RWPE1 (cell line): ENCODE data around the gene BLZF1.
"Not testable (repeated sequence)": the region's sequence is repeated elsewhere in the genome, so short reads cannot be mapped to it uniquely, and the experiment has no call there.

Experiments used
- CTCF ChIA-PET: fragments of 350-600 bp; sonication (Branson Sonifier 250); formaldehyde crosslinking; extraction: SDS; loops from one replicate; lab custom pipeline; 2021; lab: Yijun Ruan, JAX
- POLR2A ChIA-PET: fragments of 400-600 bp; formaldehyde crosslinking; extraction: SDS; loops from one replicate; lab custom pipeline; 2020; ENCODE audit warnings: antibody characterized with exemption; ENCODE audit not compliant: low non-redundant PET; lab: Yijun Ruan, JAX
- DNase-seq: peaks from one replicate; pipeline ENCODE4 v3.0.0; 2012; ENCODE audit warnings: low spot score
- H3K27ac ChIP-seq: fragments of 450-650 bp; 2 replicates; pipeline ENCODE4 v1.5.1; 2017
- TF ChIP-seq, protein P1 (sequence below): fragments of 450-650 bp; conservative IDR thresholded peaks from 2 replicates; pipeline ENCODE4 v1.5.1; 2017; ENCODE audit warnings: low read depth, mild to moderate bottlenecking

The BLZF1 gene

DNA sequence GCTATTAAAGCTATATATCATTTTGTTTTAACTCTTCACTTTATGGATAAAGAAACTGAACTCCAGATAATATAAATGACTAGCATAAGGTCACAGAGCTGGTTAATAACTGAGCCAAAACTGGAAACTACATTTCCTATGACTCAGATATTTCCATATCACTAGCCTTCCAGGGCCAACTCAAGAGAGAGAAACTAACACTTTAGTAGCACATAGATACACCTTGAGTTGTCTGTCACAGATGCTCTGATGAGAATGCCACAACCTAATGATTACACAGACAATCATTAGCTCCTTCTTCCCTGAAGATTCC, 41.1 kb upstream of the BLZF1 start:
- CTCF ChIA-PET, result no interaction called here
- no peak overlapping the region for H3K27ac ChIP-seq
- TF ChIP-seq, protein P1, sequence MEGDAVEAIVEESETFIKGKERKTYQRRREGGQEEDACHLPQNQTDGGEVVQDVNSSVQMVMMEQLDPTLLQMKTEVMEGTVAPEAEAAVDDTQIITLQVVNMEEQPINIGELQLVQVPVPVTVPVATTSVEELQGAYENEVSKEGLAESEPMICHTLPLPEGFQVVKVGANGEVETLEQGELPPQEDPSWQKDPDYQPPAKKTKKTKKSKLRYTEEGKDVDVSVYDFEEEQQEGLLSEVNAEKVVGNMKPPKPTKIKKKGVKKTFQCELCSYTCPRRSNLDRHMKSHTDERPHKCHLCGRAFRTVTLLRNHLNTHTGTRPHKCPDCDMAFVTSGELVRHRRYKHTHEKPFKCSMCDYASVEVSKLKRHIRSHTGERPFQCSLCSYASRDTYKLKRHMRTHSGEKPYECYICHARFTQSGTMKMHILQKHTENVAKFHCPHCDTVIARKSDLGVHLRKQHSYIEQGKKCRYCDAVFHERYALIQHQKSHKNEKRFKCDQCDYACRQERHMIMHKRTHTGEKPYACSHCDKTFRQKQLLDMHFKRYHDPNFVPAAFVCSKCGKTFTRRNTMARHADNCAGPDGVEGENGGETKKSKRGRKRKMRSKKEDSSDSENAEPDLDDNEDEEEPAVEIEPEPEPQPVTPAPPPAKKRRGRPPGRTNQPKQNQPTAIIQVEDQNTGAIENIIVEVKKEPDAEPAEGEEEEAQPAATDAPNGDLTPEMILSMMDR, result no peak
- POLR2A ChIA-PET, result no interaction called here
- DNase-seq, result peak; percentile 6

DNA sequence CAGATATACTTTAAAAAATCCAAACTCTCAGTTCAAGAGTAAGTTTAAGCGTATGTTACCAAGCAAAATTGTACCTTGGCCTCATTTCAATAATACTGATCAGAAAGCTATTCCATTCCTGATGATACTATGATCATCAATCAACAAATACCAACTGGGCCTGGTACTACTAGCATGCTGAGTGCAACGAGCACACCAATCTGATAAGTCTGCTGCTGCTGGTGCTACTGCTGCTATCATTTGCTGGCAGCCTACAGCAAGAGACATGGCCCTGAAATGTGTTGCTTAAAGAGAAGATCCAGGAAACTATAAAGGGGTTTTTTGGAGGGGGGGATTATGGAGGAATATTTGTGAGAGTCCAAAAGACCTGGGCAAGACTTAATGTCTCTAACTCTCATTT, 40.1 kb upstream of the BLZF1 start:
- TF ChIP-seq, protein P1, result no peak
- DNase-seq, result no peak
- CTCF ChIA-PET, result no interaction called here
- H3K27ac ChIP-seq, result no peak overlapping the region
- POLR2A ChIA-PET, result no interaction called here

DNA sequence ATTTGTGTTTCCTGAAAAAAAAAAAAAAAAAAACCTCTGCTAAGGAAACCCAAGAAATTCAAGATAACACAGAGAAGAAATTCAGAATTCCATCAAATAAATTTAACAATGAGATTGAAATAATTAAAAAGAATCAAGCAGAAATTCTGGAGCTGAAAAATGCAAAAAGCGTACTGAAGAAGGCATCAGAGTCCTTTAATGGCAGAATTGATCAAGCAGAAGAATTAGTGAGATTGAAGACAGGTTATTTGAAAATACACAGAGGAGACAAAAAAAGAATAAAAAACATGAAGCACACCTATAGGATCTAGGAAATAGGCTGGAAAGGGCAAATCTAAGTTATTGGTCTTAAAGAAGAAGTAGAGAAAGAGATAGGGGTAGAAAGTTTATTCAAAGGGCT, 38.6 kb upstream of the BLZF1 start:
- TF ChIP-seq, protein P1, result no peak
- DNase-seq, result no peak
- ChIA-PET CTCF (interaction anchor here (0.6 to 0.7 kb wide), 2 partner anchors 130 to 134 kb away, joined by 3 to 7 read pairs; no protein-coding TSS in a partner anchor), POLR2A (no interaction called here)
- no peak overlapping the region for H3K27ac ChIP-seq

DNA sequence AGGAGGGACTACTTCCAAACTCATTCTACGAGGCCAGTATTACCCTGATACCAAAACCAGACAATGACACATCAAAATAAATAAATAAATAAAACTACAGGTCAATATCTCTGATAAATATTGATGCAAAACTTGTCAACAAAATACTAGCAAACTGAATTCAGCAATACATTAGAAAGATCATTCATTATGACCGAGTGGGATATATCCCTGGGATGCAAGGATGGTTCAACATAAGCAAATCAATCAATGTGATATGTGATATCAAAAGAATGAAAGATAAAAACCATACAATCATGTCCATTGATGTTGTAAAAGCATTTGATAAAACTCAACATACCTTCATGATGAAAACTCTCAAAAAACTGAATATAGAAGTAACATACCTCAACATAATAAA, 37.1 kb upstream of the BLZF1 start:
- CTCF ChIA-PET, result interaction anchor here (1.4 kb wide), 1 partner anchor 9 kb away, joined by 4 read pairs; no protein-coding TSS in a partner anchor
- no peak overlapping the region for H3K27ac ChIP-seq
- POLR2A ChIA-PET, result no interaction called here
- no peak for DNase-seq
- TF ChIP-seq, protein P1, result no peak

DNA sequence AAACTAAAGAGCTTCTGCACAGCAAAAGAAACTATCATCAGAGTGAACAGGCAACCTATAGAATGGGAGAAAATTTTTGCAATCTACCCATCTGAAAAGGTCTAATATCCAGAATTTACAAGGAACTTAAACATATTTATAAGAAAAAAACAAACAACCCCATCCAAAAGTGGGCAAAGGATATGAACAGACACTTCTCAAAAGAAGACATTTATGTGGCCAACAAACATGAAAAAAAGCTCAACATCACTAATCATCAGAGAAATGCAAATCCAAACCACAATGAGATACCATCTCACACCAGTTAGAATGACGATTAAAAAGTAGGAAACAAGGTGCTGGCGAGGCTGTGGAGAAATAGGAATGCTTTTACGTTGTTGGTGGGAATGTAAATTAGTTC, 33.3 kb upstream of the BLZF1 start:
- H3K27ac ChIP-seq, CTCF ChIA-PET, DNase-seq, POLR2A ChIA-PET: not testable (repeated sequence)

DNA sequence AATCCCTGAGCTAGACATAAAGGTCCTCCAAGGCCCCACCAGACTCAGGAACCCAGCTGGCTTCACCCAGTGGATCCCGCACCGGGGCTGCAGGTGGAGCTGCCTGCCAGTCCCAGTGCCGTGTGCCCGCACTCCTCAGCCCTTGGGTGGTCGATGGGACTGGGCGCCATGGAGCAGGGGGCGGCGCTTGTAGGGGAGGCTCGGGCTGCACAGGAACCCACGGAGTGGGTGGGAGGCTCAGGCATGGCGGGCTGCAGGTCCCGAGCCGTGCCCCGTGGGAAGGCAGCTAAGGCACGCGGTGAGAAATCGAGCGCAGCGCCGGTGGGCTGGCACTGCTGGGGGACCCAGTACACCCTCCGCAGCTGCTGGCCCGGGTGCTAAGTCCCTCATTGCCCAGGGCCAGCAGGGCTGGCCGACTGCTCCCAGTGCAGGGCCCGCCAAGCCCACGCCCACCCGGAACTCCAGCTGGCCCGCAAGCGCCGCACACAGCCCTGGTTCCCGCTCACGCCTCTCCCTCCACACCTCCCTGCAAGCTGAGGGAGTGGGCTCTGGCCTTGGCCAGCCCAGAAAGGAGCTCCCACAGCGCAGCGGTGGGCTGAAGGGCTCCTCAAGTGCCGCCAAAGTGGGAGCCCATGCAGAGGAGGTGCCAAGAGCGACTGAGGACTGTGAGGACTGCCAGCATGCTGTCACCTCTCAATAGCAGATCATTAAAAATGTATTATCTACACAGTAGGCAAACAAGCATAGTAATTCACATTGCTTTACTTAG, 30.9 kb upstream of the BLZF1 start:
- POLR2A ChIA-PET, DNase-seq, H3K27ac ChIP-seq: not testable (repeated sequence)
- CTCF ChIA-PET, result interaction anchor here (0.6 kb wide), 1 partner anchor 484 kb away, joined by 3 read pairs; no protein-coding TSS in a partner anchor

DNA sequence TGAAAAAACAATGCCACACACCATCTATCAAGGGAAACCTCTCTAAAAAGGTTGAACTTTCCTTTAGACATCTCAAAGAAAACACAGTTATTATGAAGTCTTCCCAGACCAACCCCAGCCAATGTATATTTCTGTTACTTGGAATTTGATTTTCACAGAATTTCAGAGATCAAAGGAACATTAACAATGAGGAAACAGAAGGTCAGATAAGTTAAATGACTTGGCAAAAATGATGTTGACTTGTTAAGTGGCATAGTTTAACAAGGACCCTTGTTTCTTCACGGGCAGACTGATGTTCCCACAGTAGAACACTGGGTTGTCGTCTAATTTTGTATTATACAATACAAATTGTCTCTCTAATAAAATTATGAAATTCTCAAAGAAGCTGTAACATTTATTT, 29.4 kb upstream of the BLZF1 start:
- no peak for DNase-seq
- CTCF ChIA-PET, result interaction anchor here (0.6 kb wide), 1 partner anchor 846 kb away, joined by 5 read pairs; no protein-coding TSS in a partner anchor
- TF ChIP-seq, protein P1, result no peak
- H3K27ac ChIP-seq, result no peak overlapping the region
- POLR2A ChIA-PET, result no interaction called here
